Left kidney (tissue), 2 donors: Measurements from ENCODE around the gene HINFP. TPM values are rescaled to one million over a fixed set of nuclear protein-coding genes. Genes with fewer than 3 reads are reported as not detected.
"Not testable (repeated sequence)": the region's sequence is repeated elsewhere in the genome, so short reads cannot be mapped to it uniquely, and the experiment has no call there.

Experiments
- DNase-seq: peaks from one replicate; pipeline ENCODE4 v3.0.0-alpha.2; 2013
- polyA plus RNA-seq: library from polyadenylated mRNA; unstranded; fragments of 120-200 nt; gene quantifications from one replicate; pipeline ENCODE4 v1.2.1, GENCODE V29; 2013; ENCODE audit not compliant: insufficient read length

HINFP gene
- polyA plus RNA-seq, 1 donor, result 43.3 TPM

- DNase-seq, result no peak
These were observed 32.8 kb downstream of the HINFP start for GRCh38 chr11:119154178-119154577.

GRCh38 chr11:119155733-119156492 lies 34.5 kb downstream of the HINFP start:
- DNase-seq, result no peak

GRCh38 chr11:119156496-119156895 lies 35.1 kb downstream of the HINFP start:
- DNase-seq, result no peak

GRCh38 chr11:119157063-119157462 lies 35.7 kb downstream of the HINFP start:
- DNase-seq, result no peak

- DNase-seq, result no peak
These were observed 37.1 kb downstream of the HINFP start for GRCh38 chr11:119158467-119158866.

- no peak for DNase-seq
These were observed 38.8 kb downstream of the HINFP start for GRCh38 chr11:119160151-119160550.

GRCh38 chr11:119161871-119162270 lies 40.5 kb downstream of the HINFP start:
- DNase-seq, result no peak

- peak; percentile 29 for DNase-seq
These were observed 45.1 kb downstream of the HINFP start for GRCh38 chr11:119166368-119167076.

GRCh38 chr11:119167077-119167458 lies 45.7 kb downstream of the HINFP start:
- not testable (repeated sequence) for DNase-seq

GRCh38 chr11:119167933-119168332 lies 46.6 kb downstream of the HINFP start:
- DNase-seq, result no peak

- peak; percentile 77 for DNase-seq
These were observed 47.3 kb downstream of the HINFP start, which contains the start of gene NLRX1 for GRCh38 chr11:119168471-119169281. Gene NLRX1 (plus strand): TSS chr11:119168725. CDS start chr11:119171404, 2,679 bp downstream.

- no peak for DNase-seq
These were observed 47.9 kb downstream of the HINFP start for GRCh38 chr11:119169282-119169719.

GRCh38 chr11:119172513-119172912 lies 51.1 kb downstream of the HINFP start:
- DNase-seq, result no peak

GRCh38 chr11:119173453-119173852 lies 52.1 kb downstream of the HINFP start:
- DNase-seq, result no peak

GRCh38 chr11:119175493-119176077 lies 54.2 kb downstream of the HINFP start:
- DNase-seq, result no peak

GRCh38 chr11:119178166-119178680 lies 56.8 kb downstream of the HINFP start:
- DNase-seq, result no peak

GRCh38 chr11:119179342-119179741 lies 58.0 kb downstream of the HINFP start:
- no peak for DNase-seq

- no peak for DNase-seq
These were observed 58.6 kb downstream of the HINFP start for GRCh38 chr11:119179983-119180382.

GRCh38 chr11:119180729-119181676 lies 59.6 kb downstream of the HINFP start:
- DNase-seq, result no peak

GRCh38 chr11:119181677-119182412 lies 60.5 kb downstream of the HINFP start:
- DNase-seq, result no peak
